HG03521 (cell line): ENCODE results near the gene MTHFD1L.
A peak's percentile ranks its signal among the peaks of the same experiment; 100 is the strongest.

ENCODE experiments used
- ATAC-seq: cut with Tn5 transposase; IDR thresholded peaks from one replicate; pipeline ENCODE4 v1.9.1; 2021; ENCODE audit warnings: mild to moderate bottlenecking, moderate library complexity; ENCODE audit not compliant: unreplicated experiment

Gene MTHFD1L

GRCh38 chr6:150931405-150931804 lies 65.9 kb downstream of the MTHFD1L start:
- ATAC-seq = no peak

- ATAC-seq = no peak
These were observed 67.5 kb downstream of the MTHFD1L start for GRCh38 chr6:150932996-150933395.

- ATAC-seq = no peak
These were observed 68.9 kb downstream of the MTHFD1L start for GRCh38 chr6:150934380-150934779.

- ATAC-seq = no peak
These were observed 70.6 kb downstream of the MTHFD1L start for GRCh38 chr6:150936021-150936555.

GRCh38 chr6:150937132-150937906 lies 71.8 kb downstream of the MTHFD1L start:
- no peak for ATAC-seq

GRCh38 chr6:150939399-150939798 lies 73.9 kb downstream of the MTHFD1L start:
- ATAC-seq = no peak

GRCh38 chr6:150940941-150941340 lies 75.4 kb downstream of the MTHFD1L start:
- ATAC-seq = no peak

- no peak for ATAC-seq
These were observed 84.0 kb downstream of the MTHFD1L start for GRCh38 chr6:150949526-150949925.

GRCh38 chr6:150953851-150954250 lies 88.3 kb downstream of the MTHFD1L start:
- ATAC-seq = no peak

- ATAC-seq = no peak
These were observed 93.7 kb downstream of the MTHFD1L start for GRCh38 chr6:150959166-150959565.

GRCh38 chr6:150962436-150962835 lies 96.9 kb downstream of the MTHFD1L start:
- ATAC-seq = no peak

GRCh38 chr6:150964765-150965164 lies 99.3 kb downstream of the MTHFD1L start:
- no peak for ATAC-seq

GRCh38 chr6:150966786-150967185 lies 101.3 kb downstream of the MTHFD1L start:
- no peak for ATAC-seq

GRCh38 chr6:150967381-150967780 lies 101.9 kb downstream of the MTHFD1L start:
- ATAC-seq = no peak

- no peak for ATAC-seq
These were observed 102.4 kb downstream of the MTHFD1L start for GRCh38 chr6:150967910-150968309.

- ATAC-seq = no peak
These were observed 104.4 kb downstream of the MTHFD1L start for GRCh38 chr6:150969901-150970300.

- no peak for ATAC-seq
These were observed 105.7 kb downstream of the MTHFD1L start for GRCh38 chr6:150971219-150971618.

GRCh38 chr6:150975136-150975535 lies 109.6 kb downstream of the MTHFD1L start:
- no peak for ATAC-seq

- no peak for ATAC-seq
These were observed 111.8 kb downstream of the MTHFD1L start for GRCh38 chr6:150977281-150977680.

GRCh38 chr6:150978624-150979023 lies 113.1 kb downstream of the MTHFD1L start:
- no peak for ATAC-seq

GRCh38 chr6:150979826-150980350 lies 114.4 kb downstream of the MTHFD1L start:
- ATAC-seq = no peak

- peak; percentile 85 for ATAC-seq
These were observed 115.6 kb downstream of the MTHFD1L start for GRCh38 chr6:150981095-150981494.
